Measurements from ENCODE around the gene FGD1. TPM values are rescaled to one million over a fixed set of nuclear protein-coding genes. Genes with fewer than 3 reads are reported as not detected.

Gene FGD1
- total RNA-seq, 1 experiment from 2014 or later = 19.2 TPM

GRCh38 chrX:54397113-54397512, 98.9 kb downstream of the FGD1 start:
- Histone ChIP-seq H2BK5ac (ENCODE audit: insufficient read length, low read length) (no peak overlapping the region), H2BK120ac (ENCODE audit: low read depth, low read length, poor library complexity, severe bottlenecking) (no peak overlapping the region), H3T11ph (ENCODE audit: low read length) (no peak overlapping the region), H3K4ac (ENCODE audit: low read depth, low read length) (no peak overlapping the region), H4K8ac (replicated peaks; ENCODE audit: insufficient read length, low read depth, low read length) (no peak overlapping the region), H3K14ac (ENCODE audit: insufficient read depth, low read length) (no peak overlapping the region), H3K27me3 (ENCODE audit: insufficient read depth, low read length) (no peaks in the 10 kb centered on the region), H4K91ac (ENCODE audit: insufficient read length, low read depth, low read length) (no peak overlapping the region), H2BK12ac (ENCODE audit: insufficient read length, low read depth, low read length) (no peak overlapping the region), H3K18ac (ENCODE audit: insufficient read length, low read depth, low read length) (no peak overlapping the region), H2BK15ac (ENCODE audit: low read depth, low read length) (no peak overlapping the region), H3K4me1 (ENCODE audit: insufficient read depth, low read length) (no peaks in the 10 kb centered on the region), H3K9me3 (ENCODE audit: control insufficient read depth, low read depth, low read length) (peaks cover 6% of the 10 kb centered on the region), H3K79me2 (ENCODE audit: insufficient read depth, low read length) (no peaks in the 10 kb centered on the region), H3K9ac (ENCODE audit: extremely low read depth, insufficient read length, low read length) (no peak overlapping the region), H3K4me2 (ENCODE audit: insufficient read depth, insufficient read length, low read length) (no peak overlapping the region), H3K79me1 (ENCODE audit: insufficient read depth, low read depth, low read length, poor library complexity, severe bottlenecking) (no peaks in the 10 kb centered on the region), H3K27ac (ENCODE audit: insufficient read length, low read depth, low read length) (no peak overlapping the region), H3K23me2 (ENCODE audit: insufficient read length, low read depth, low read length, poor library complexity, severe bottlenecking) (no peaks in the 10 kb centered on the region), H2BK20ac (ENCODE audit: low read depth, low read length, poor library complexity, severe bottlenecking) (no peak overlapping the region), H2AK5ac (ENCODE audit: insufficient read length, low read length) (no peak overlapping the region), H2AFZ (ENCODE audit: low read length) (no peak overlapping the region), H4K20me1 (ENCODE audit: control insufficient read depth, insufficient read depth, insufficient read length) (no peaks in the 10 kb centered on the region), H3K23ac (ENCODE audit: insufficient read length, low read depth, low read length) (no peak overlapping the region), H4K5ac (ENCODE audit: insufficient read length, low read depth, low read length) (no peak overlapping the region), H3K56ac (ENCODE audit: insufficient read length, low read depth, low read length) (no peak overlapping the region)
- peaks cover 59 to 72% of the 10 kb centered on the region in 2 experiments for H3K9me3 Mint-ChIP-seq
- peaks cover 0 to 2% (median 0%) of the 10 kb centered on the region in 3 experiments; a peak in 4 of 7 replicates for H3K36me3 Mint-ChIP-seq (ENCODE audit: insufficient read depth in 1 of 3, low read depth in 3 of 3)
- no peak for DNase-seq
- peaks cover 1% of the 10 kb centered on the region; the same call in 1 of the 2 replicates for H3K27me3 Mint-ChIP-seq (ENCODE audit: low read depth)
- no peak overlapping the region for H3K4me3 Mint-ChIP-seq
- WGBS (ENCODE audit: extremely low coverage, insufficient read length, low lambda C conversion rate) = no CpG with 5 or more reads among the region's 1 CpG
- peaks cover 8% of the 10 kb centered on the region in 2 experiments; a peak in 3 of 4 replicates for H3K4me1 Mint-ChIP-seq
- no peak for TF ChIP-seq CTCF (conservative IDR thresholded peaks at IDR 0.05)
- H3K27ac Mint-ChIP-seq = no peak overlapping the region

Other genes with a start within 250 kb of the FGD1 start
- 21.0 and 22.8 TPM in 2 replicates for gene WNK3, start 138.2 kb downstream of the FGD1 start, total RNA-seq (2021)
- gene TSR2, start 55.8 kb downstream of the FGD1 start, total RNA-seq (2021) = 51.5 and 51.7 TPM in 2 replicates
- gene GNL3L, start 34.0 kb upstream of the FGD1 start, total RNA-seq (2021) = 64.0 and 69.2 TPM in 2 replicates